ENCODE results near the gene PTPN6. TPM values are rescaled to one million over a fixed set of nuclear protein-coding genes. Genes with fewer than 3 reads are reported as not detected.

The PTPN6 gene
- total and polyA plus RNA-seq, 2 of the 13 experiments (the other 11 are each of a cell fraction or from before 2014, with no cell fraction given), result 10.5 to 10.6 TPM

GRCh38 chr12:6981152-6982052 is 30.2 kb downstream of the PTPN6 start (continued):
- TF ChIP-seq AFF4 (CRISPR knock-in tag; IDR thresholded peaks at IDR 0.05) (no peak), ATF1 (CRISPR knock-in tag; IDR thresholded peaks at IDR 0.05) (no peak), MBD4 (IDR thresholded peaks at IDR 0.05; ENCODE audit: borderline replicate concordance, low read length) (no peak), ZNF644 (CRISPR knock-in tag; IDR thresholded peaks at IDR 0.05; ENCODE audit: low read depth) (no peak; the same call in 1 of the 2 replicates), ZNF17 (CRISPR knock-in tag; IDR thresholded peaks at IDR 0.05) (no peak), SALL2 (CRISPR knock-in tag; IDR thresholded peaks at IDR 0.05) (no peak), ZBTB33 (CRISPR knock-in tag; IDR thresholded peaks at IDR 0.05) (no peak), AGO1 (IDR thresholded peaks at IDR 0.05; ENCODE audit: low read depth, low read length, poor library complexity, severe bottlenecking) (no peak), HMG20B (CRISPR knock-in tag; conservative IDR thresholded peaks at IDR 0.05) (peak; percentile 50; the same call in 1 of the 2 replicates), CCAR2 (optimal IDR thresholded peaks at IDR 0.05; ENCODE audit: low read depth, low read length) (peak; percentile 32), ARID4A (CRISPR knock-in tag; IDR thresholded peaks at IDR 0.05; ENCODE audit: borderline replicate concordance) (no peak; the same call in 1 of the 2 replicates), THAP11 (CRISPR knock-in tag; IDR thresholded peaks at IDR 0.05) (peak; percentile 57), ZBTB25 (CRISPR knock-in tag; IDR thresholded peaks at IDR 0.05) (peak; percentile 36; the same call in 1 of the 2 replicates), HMG20A (CRISPR knock-in tag; IDR thresholded peaks at IDR 0.05; ENCODE audit: borderline replicate concordance) (peak; percentile 68), ZNF546 (CRISPR knock-in tag; conservative IDR thresholded peaks at IDR 0.05) (no peak)
